Measurements from ENCODE around the gene SSTR4. TPM values are rescaled to one million over a fixed set of nuclear protein-coding genes. Genes with fewer than 3 reads are reported as not detected.

The SSTR4 gene
- polyA plus RNA-seq, 2 of the 4 experiments (the other 2 are of a cell fraction), result 0.08 TPM; not detected in 1

- Histone ChIP-seq H3K9me3 (no peaks in the 10 kb centered on the region), H3K4me2 (no peak overlapping the region), H3K4me1 (no peaks in the 10 kb centered on the region), H3K27ac (no peak overlapping the region), H3K4me3 (no peak overlapping the region)
- WGBS (ENCODE audit: missing lambda C conversion rate), result 79% methylated on average over 14 of the region's 14 CpGs
- POLR2A ChIA-PET, result no interaction called here
- DNase-seq (ENCODE audit: low read depth in 1 of 2, low spot score in 1 of 2) (no peak), FAIRE-seq (no peak), ATAC-seq (no peak)
- CTCF ChIA-PET, result interaction anchor here (1.1 to 1.2 kb wide), 2 partner anchors 10 to 25 kb away, joined by 3 to 5 read pairs; no protein-coding TSS in a partner anchor
- no peak for TF ChIP-seq POLR2AphosphoS2 (conservative IDR thresholded peaks at IDR 0.05; ENCODE audit: low read length)
- no peak for TF ChIP-seq RARB (CRISPR knock-in tag; IDR thresholded peaks at IDR 0.05)
- TF ChIP-seq MAFK (IDR thresholded peaks at IDR 0.05; ENCODE audit: partially characterized antibody), result no peak
- TF ChIP-seq CEBPB (IDR thresholded peaks at IDR 0.05), result no peak
- no peak for TF ChIP-seq REST (IDR thresholded peaks at IDR 0.05)
- no peak for TF ChIP-seq KDM1A (IDR thresholded peaks at IDR 0.05; ENCODE audit: low read depth)
- TF ChIP-seq EHF (CRISPR knock-in tag; IDR thresholded peaks at IDR 0.05), result no peak
- TF ChIP-seq FOXS1 (CRISPR knock-in tag; IDR thresholded peaks at IDR 0.05), result no peak
- no peak for TF ChIP-seq CBX2 (IDR thresholded peaks at IDR 0.05; ENCODE audit: borderline replicate concordance, low read depth)
- no peak for TF ChIP-seq RCOR1 (IDR thresholded peaks at IDR 0.05; ENCODE audit: low read depth, low read length)
- TF ChIP-seq KDM5A (IDR thresholded peaks at IDR 0.05), result no peak
- TF ChIP-seq MAX (IDR thresholded peaks at IDR 0.05), result no peak
- TF ChIP-seq E2F6 (IDR thresholded peaks at IDR 0.05; ENCODE audit: borderline replicate concordance, low read depth), result no peak
Measured at GRCh38 chr20:23086931-23087411, 51.9 kb downstream of the SSTR4 start.

DNA sequence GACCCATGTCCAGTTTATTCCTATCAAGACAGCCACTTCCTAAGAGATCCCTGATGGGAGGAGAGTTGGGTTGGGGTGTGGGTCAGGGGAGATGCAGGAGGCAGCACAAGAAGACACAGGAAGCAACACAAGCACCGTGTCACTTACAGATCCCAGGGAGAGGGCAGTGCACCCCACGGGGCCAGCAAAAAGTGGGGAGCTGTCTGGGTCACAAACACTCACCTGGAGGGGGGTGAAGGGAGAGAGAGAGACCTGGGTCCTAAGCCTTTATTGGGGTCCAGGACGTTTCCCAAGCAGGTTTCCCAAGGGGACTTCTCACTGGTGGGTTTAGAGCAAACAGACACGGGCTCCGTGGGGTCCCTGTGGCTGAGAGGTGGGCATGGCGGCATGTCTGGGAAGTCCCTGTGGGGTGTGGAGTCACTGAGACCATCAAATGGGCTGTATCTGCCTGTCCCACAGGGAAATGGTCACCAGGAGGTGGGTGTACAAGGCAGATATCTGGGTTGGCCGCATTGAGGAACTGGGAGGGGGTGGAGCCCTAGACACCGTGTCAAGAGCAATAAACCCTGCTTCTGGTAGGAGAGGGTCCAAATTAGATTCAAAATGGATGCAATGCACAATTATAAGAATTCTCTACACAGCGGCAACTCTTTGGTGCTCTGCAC, 52.6 kb downstream of the SSTR4 start:
- CTCF ChIA-PET, result no interaction called here

More for the DNA sequence above, 52.6 kb downstream of the SSTR4 start:
- WGBS (ENCODE audit: missing lambda C conversion rate), result 43% methylated on average over 9 of the region's 9 CpGs
- DNase-seq (ENCODE audit: low read depth in 1 of 2, low spot score in 1 of 2) (no peak), FAIRE-seq (no peak), ATAC-seq (no peak)
- POLR2A ChIA-PET, result no interaction called here
- TF ChIP-seq HOXB13 (CRISPR knock-in tag; IDR thresholded peaks at IDR 0.05; ENCODE audit: low read depth) (no peak), ZFP36 (IDR thresholded peaks at IDR 0.05; ENCODE audit: borderline replicate concordance, partially characterized antibody) (no peak), KDM1A (IDR thresholded peaks at IDR 0.05; ENCODE audit: low read depth) (no peak), BHLHE40 (IDR thresholded peaks at IDR 0.05; ENCODE audit: low read depth, low read length) (no peak), FOSL2 (IDR thresholded peaks at IDR 0.05) (no peak), FOSL2 (CRISPR knock-in tag; IDR thresholded peaks at IDR 0.05) (no peak), POLR2A (IDR thresholded peaks at IDR 0.05; ENCODE audit: low read length) (no peak), HEYL (CRISPR knock-in tag; IDR thresholded peaks at IDR 0.05) (no peak), REST (IDR thresholded peaks at IDR 0.05) (no peak), FOXS1 (CRISPR knock-in tag; IDR thresholded peaks at IDR 0.05) (no peak), EHF (CRISPR knock-in tag; IDR thresholded peaks at IDR 0.05) (no peak), ELK1 (IDR thresholded peaks at IDR 0.05; ENCODE audit: low read depth, low read length) (no peak), RCOR1 (IDR thresholded peaks at IDR 0.05; ENCODE audit: low read depth, low read length) (no peak), CEBPB (IDR thresholded peaks at IDR 0.05) (no peak), MAZ (IDR thresholded peaks at IDR 0.05; ENCODE audit: borderline replicate concordance, low read depth, low read length) (no peak)
- TF ChIP-seq, protein P1, sequence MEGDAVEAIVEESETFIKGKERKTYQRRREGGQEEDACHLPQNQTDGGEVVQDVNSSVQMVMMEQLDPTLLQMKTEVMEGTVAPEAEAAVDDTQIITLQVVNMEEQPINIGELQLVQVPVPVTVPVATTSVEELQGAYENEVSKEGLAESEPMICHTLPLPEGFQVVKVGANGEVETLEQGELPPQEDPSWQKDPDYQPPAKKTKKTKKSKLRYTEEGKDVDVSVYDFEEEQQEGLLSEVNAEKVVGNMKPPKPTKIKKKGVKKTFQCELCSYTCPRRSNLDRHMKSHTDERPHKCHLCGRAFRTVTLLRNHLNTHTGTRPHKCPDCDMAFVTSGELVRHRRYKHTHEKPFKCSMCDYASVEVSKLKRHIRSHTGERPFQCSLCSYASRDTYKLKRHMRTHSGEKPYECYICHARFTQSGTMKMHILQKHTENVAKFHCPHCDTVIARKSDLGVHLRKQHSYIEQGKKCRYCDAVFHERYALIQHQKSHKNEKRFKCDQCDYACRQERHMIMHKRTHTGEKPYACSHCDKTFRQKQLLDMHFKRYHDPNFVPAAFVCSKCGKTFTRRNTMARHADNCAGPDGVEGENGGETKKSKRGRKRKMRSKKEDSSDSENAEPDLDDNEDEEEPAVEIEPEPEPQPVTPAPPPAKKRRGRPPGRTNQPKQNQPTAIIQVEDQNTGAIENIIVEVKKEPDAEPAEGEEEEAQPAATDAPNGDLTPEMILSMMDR (IDR thresholded peaks at IDR 0.05), result no peak
- no peak overlapping the region for H3K4me2 ChIP-seq
- H3K9me3 ChIP-seq, result no peaks in the 10 kb centered on the region
- H3K27ac ChIP-seq, result no peak overlapping the region
- no peaks in the 10 kb centered on the region for H3K4me1 ChIP-seq
- H3K4me3 ChIP-seq, result no peak overlapping the region
